ENCODE data around the gene KHDC4. TPM values are rescaled to one million over a fixed set of nuclear protein-coding genes. Genes with fewer than 3 reads are reported as not detected.

Gene KHDC4
- total and polyA plus RNA-seq, 2 donors (not counting 3 experiments of a cell fraction or from before 2014, with no cell fraction given): 47.9 to 54.1 TPM

DNA sequence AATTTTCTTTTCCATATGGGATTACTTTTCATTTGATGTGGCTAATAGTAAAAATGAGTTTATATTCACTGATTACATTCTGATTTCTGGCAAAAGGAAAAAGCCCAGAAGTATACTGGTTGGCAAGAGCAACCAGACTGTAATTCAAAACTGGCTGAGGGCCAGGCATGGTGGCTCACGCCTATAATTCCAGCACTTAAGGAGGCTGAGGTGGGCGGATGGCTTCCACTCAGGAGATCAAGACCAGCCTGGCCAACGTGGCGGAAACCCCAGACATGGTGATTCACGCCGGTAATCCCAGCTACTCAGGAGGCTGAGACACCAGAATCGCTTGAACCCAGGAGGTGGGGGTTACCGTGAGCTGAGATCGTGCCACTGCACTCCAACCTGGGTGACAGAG, 60.4 kb downstream of the KHDC4 start:
- H3K4me1 ChIP-seq (ENCODE audit: control insufficient read depth, extremely low read depth, insufficient read depth, low read length): no peaks in the 10 kb centered on the region
- H3K9me1 ChIP-seq (replicated peaks; ENCODE audit: control insufficient read depth, extremely low read depth, insufficient read depth, low read length): no peaks in the 10 kb centered on the region
- H3K9me3 ChIP-seq (replicated peaks; ENCODE audit: control insufficient read depth, insufficient read depth, low read length): no peaks in the 10 kb centered on the region
- no peak overlapping the region for H3K27ac ChIP-seq (ENCODE audit: insufficient read depth, low read depth, low read length)
- no peak overlapping the region for H2AFZ ChIP-seq (ENCODE audit: low read depth, low read length)
- H3K9ac ChIP-seq (replicated peaks; ENCODE audit: extremely low read depth, insufficient read depth, low read length): no peak overlapping the region
- dilution Hi-C loops (cut with MboI; ENCODE audit: extremely low pct_ligation_motif_present, low sequenced_read_pairs) (no loop called here), intact Hi-C loops (cut with micrococcal nuclease) (no loop called here)
- no peak overlapping the region for H3K4me2 ChIP-seq (ENCODE audit: insufficient read depth, low read length)
- DNase-seq (ENCODE audit: low read depth, low spot score) (peak; percentile 56), FAIRE-seq (no peak)
- H4K20me1 ChIP-seq (replicated peaks; ENCODE audit: control insufficient read depth, extremely low read depth, insufficient read depth, low read length): no peaks in the 10 kb centered on the region
- CTCF ChIA-PET: interaction anchor here (2.3 to 3.2 kb wide), 3 partner anchors 10 to 17 kb away, joined by 7 to 18 read pairs (median 9); partner anchors contain the start of genes GON4L and SYT11
- no peaks in the 10 kb centered on the region for H3K36me3 ChIP-seq (ENCODE audit: control insufficient read depth in 2 of 2, extremely low read depth in 1 of 2, insufficient read depth in 2 of 2, low read length in 2 of 2)
- POLR2A ChIA-PET: no interaction called here
- no peaks in the 10 kb centered on the region for H3K79me2 ChIP-seq (ENCODE audit: control insufficient read depth, insufficient read depth, low read length)
- no TSS peak for BruUV-seq (replicated peaks)
- TF ChIP-seq, protein P1, sequence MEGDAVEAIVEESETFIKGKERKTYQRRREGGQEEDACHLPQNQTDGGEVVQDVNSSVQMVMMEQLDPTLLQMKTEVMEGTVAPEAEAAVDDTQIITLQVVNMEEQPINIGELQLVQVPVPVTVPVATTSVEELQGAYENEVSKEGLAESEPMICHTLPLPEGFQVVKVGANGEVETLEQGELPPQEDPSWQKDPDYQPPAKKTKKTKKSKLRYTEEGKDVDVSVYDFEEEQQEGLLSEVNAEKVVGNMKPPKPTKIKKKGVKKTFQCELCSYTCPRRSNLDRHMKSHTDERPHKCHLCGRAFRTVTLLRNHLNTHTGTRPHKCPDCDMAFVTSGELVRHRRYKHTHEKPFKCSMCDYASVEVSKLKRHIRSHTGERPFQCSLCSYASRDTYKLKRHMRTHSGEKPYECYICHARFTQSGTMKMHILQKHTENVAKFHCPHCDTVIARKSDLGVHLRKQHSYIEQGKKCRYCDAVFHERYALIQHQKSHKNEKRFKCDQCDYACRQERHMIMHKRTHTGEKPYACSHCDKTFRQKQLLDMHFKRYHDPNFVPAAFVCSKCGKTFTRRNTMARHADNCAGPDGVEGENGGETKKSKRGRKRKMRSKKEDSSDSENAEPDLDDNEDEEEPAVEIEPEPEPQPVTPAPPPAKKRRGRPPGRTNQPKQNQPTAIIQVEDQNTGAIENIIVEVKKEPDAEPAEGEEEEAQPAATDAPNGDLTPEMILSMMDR (IDR thresholded peaks at IDR 0.05; ENCODE audit: extremely low read depth in 1 of 2, insufficient read depth in 1 of 2, low read depth in 1 of 2, low read length in 2 of 2): no peak
- no peak for TF ChIP-seq EZH2 (IDR thresholded peaks at IDR 0.05; ENCODE audit: borderline replicate concordance, low read depth, low read length, severe bottlenecking)
- no peak for TF ChIP-seq POLR2AphosphoS5 (IDR thresholded peaks at IDR 0.05; ENCODE audit: insufficient read depth, low read depth, low read length)
- no peak for TF ChIP-seq FOS (IDR thresholded peaks at IDR 0.05; ENCODE audit: borderline replicate concordance, insufficient read depth, low read length)
- no peak for TF ChIP-seq JUN (IDR thresholded peaks at IDR 0.05; ENCODE audit: borderline replicate concordance, insufficient read depth, insufficient read length, low read depth)
- TF ChIP-seq MYC (IDR thresholded peaks at IDR 0.05; ENCODE audit: low read depth, low read length): no peak
- no peak for TF ChIP-seq GATA2 (IDR thresholded peaks at IDR 0.05; ENCODE audit: insufficient read depth, insufficient read length, low read depth, low read length)
- no peak for TF ChIP-seq POLR2A (IDR thresholded peaks at IDR 0.05; ENCODE audit: low read depth, low read length)
- TF ChIP-seq, protein P2, sequence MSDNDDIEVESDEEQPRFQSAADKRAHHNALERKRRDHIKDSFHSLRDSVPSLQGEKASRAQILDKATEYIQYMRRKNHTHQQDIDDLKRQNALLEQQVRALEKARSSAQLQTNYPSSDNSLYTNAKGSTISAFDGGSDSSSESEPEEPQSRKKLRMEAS (IDR thresholded peaks at IDR 0.05; ENCODE audit: insufficient read depth, insufficient read length): no peak
- H3K27me3 ChIP-seq (ENCODE audit: control insufficient read depth in 2 of 2, insufficient read depth in 2 of 2, low read length in 2 of 2): no peaks in the 10 kb centered on the region
- no peak overlapping the region for H3K4me3 ChIP-seq (replicated peaks in 1 of 3; ENCODE audit: insufficient read depth in 1 of 3, low read depth in 1 of 3, low read length in 3 of 3)

Data from endothelial cell of umbilical vein (primary cell).